ENCODE results near the gene HOOK2. TPM values are rescaled to one million over a fixed set of nuclear protein-coding genes. Genes with fewer than 3 reads are reported as not detected.

The HOOK2 gene
- total and polyA plus RNA-seq, 9 of the 15 experiments (the other 6 are each of a cell fraction or from before 2014, with no cell fraction given): 1.3 to 17.2 (median 9.9) TPM

DNA sequence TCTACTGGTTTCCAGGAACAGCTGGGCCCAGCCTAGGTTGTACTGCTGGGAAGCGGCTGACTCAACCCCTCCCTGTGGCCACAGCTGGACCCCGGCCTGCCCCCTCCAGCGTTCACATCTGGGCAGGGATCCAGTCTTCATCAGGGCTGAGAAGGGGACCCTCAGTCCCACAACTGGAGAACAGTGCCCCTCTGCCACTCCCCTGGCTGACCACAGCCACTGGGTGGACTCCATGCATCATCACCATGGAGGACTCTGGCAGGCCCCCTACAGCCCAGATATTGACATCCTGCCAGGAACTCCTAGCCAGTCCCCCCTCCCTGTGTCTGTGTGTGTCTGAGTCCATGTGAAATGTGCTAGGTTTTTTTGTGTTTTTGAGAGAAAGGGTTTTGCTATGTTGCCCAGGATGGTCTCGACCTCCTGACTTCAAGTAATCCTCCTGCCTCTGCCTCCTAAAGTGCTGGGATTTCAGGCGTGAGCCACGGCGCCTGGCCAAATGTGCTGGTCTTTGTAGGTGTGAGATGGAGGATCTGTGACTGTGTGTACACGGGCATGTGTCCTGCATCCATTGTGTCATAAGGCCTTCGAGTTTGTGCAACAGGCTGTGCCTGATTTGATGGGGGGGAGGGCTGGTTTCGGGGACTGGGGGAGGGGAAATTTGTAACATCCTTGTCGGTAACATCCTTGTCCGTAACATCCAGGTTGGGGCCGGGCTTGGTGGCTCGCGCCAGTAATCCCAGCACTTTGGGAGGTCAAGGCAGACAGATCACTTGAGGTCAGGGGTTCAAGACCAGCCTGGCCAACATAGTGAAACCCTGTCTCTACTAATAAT, 4.0 kb upstream of the HOOK2 start (continued):
- TF ChIP-seq, protein P1, sequence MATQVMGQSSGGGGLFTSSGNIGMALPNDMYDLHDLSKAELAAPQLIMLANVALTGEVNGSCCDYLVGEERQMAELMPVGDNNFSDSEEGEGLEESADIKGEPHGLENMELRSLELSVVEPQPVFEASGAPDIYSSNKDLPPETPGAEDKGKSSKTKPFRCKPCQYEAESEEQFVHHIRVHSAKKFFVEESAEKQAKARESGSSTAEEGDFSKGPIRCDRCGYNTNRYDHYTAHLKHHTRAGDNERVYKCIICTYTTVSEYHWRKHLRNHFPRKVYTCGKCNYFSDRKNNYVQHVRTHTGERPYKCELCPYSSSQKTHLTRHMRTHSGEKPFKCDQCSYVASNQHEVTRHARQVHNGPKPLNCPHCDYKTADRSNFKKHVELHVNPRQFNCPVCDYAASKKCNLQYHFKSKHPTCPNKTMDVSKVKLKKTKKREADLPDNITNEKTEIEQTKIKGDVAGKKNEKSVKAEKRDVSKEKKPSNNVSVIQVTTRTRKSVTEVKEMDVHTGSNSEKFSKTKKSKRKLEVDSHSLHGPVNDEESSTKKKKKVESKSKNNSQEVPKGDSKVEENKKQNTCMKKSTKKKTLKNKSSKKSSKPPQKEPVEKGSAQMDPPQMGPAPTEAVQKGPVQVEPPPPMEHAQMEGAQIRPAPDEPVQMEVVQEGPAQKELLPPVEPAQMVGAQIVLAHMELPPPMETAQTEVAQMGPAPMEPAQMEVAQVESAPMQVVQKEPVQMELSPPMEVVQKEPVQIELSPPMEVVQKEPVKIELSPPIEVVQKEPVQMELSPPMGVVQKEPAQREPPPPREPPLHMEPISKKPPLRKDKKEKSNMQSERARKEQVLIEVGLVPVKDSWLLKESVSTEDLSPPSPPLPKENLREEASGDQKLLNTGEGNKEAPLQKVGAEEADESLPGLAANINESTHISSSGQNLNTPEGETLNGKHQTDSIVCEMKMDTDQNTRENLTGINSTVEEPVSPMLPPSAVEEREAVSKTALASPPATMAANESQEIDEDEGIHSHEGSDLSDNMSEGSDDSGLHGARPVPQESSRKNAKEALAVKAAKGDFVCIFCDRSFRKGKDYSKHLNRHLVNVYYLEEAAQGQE (IDR thresholded peaks at IDR 0.05; ENCODE audit: borderline replicate concordance): no peak
- TF ChIP-seq, protein P1 (CRISPR knock-in tag; IDR thresholded peaks at IDR 0.05; ENCODE audit: low read depth): peak; percentile 34; the same call in 1 of the 2 replicates
- no peak for TF ChIP-seq BRF1 (IDR thresholded peaks at IDR 0.05; ENCODE audit: borderline replicate concordance, extremely low read depth, insufficient read length)
- TF ChIP-seq ARID1B (IDR thresholded peaks at IDR 0.05): peak; percentile 12; the same call in 1 of the 2 replicates
- no peak for TF ChIP-seq CBX3 (IDR thresholded peaks at IDR 0.05; ENCODE audit: borderline replicate concordance in 1 of 2, low read length in 2 of 2)
- TF ChIP-seq MAFG (tag; conservative IDR thresholded peaks at IDR 0.05): no peak
- TF ChIP-seq HMGN3 (IDR thresholded peaks at IDR 0.05; ENCODE audit: borderline replicate concordance, extremely low read depth, insufficient read length, low read depth, low read length): no peak
- TF ChIP-seq L3MBTL2 (IDR thresholded peaks at IDR 0.05): peak; percentile 30; the same call in 1 of the 2 replicates
- TF ChIP-seq ZNF696 (CRISPR knock-in tag; conservative IDR thresholded peaks at IDR 0.05): no peak
- no peak for TF ChIP-seq ZC3H11A (IDR thresholded peaks at IDR 0.05; ENCODE audit: low read depth, low read length)
- no peak for TF ChIP-seq ZBTB2 (IDR thresholded peaks at IDR 0.05)
- TF ChIP-seq NFE2 (IDR thresholded peaks at IDR 0.05; ENCODE audit: low read depth): no peak
- TF ChIP-seq DEAF1 (CRISPR knock-in tag; IDR thresholded peaks at IDR 0.05): no peak
- no peak for TF ChIP-seq ZNF232 (CRISPR knock-in tag; IDR thresholded peaks at IDR 0.05)
- no peak for TF ChIP-seq CBFA2T3 (IDR thresholded peaks at IDR 0.05)
- no peak for TF ChIP-seq ILK (tag; IDR thresholded peaks at IDR 0.05; ENCODE audit: borderline replicate concordance, low read depth)
